Activated naive CD4-positive, alpha-beta T cell (primary cell): Measurements from ENCODE around the gene METTL24.

Experiments
- DNase-seq, 4 experiments: peaks; one replicate each; lab custom pipeline; 2025; lab: John Stamatoyannopoulos, UW

METTL24 gene

GRCh38 chr6:110334423-110335180 is 23.5 kb downstream of the METTL24 start:
- DNase-seq, result no peak

GRCh38 chr6:110332281-110332680 is 25.9 kb downstream of the METTL24 start:
- DNase-seq, result no peak

GRCh38 chr6:110331816-110332215 is 26.3 kb downstream of the METTL24 start:
- no peak for DNase-seq

- DNase-seq, result no peak
Measured at GRCh38 chr6:110331390-110331789, 26.8 kb downstream of the METTL24 start.

- no peak for DNase-seq
Measured at GRCh38 chr6:110329714-110330436, 28.3 kb downstream of the METTL24 start.

GRCh38 chr6:110329348-110329713 is 28.8 kb downstream of the METTL24 start:
- no peak for DNase-seq

GRCh38 chr6:110328259-110328658 is 29.9 kb downstream of the METTL24 start:
- DNase-seq, result no peak

- DNase-seq, result no peak
Measured at GRCh38 chr6:110327391-110327790, 30.8 kb downstream of the METTL24 start.

GRCh38 chr6:110326609-110327008 is 31.5 kb downstream of the METTL24 start:
- no peak for DNase-seq

GRCh38 chr6:110326057-110326456 is 32.1 kb downstream of the METTL24 start:
- no peak for DNase-seq

GRCh38 chr6:110325197-110325596 is 33.0 kb downstream of the METTL24 start:
- no peak for DNase-seq

- no peak for DNase-seq
Measured at GRCh38 chr6:110324548-110324947, 33.6 kb downstream of the METTL24 start.

- DNase-seq, result no peak
Measured at GRCh38 chr6:110323258-110323657, 34.9 kb downstream of the METTL24 start.

- DNase-seq, result no peak
Measured at GRCh38 chr6:110322874-110323242, 35.3 kb downstream of the METTL24 start.

- DNase-seq, result no peak
Measured at GRCh38 chr6:110322151-110322873, 35.8 kb downstream of the METTL24 start.

- no peak for DNase-seq
Measured at GRCh38 chr6:110320307-110320706, 37.8 kb downstream of the METTL24 start.

GRCh38 chr6:110319843-110320242 is 38.3 kb downstream of the METTL24 start:
- no peak for DNase-seq

- no peak for DNase-seq
Measured at GRCh38 chr6:110319381-110319780, 38.8 kb downstream of the METTL24 start.

GRCh38 chr6:110318971-110319370 is 39.2 kb downstream of the METTL24 start:
- no peak for DNase-seq

GRCh38 chr6:110317646-110318045 is 40.5 kb downstream of the METTL24 start:
- DNase-seq, result no peak

GRCh38 chr6:110317189-110317588 is 41.0 kb downstream of the METTL24 start:
- no peak for DNase-seq

GRCh38 chr6:110315869-110316398 is 42.2 kb downstream of the METTL24 start:
- DNase-seq, result no peak
